Measurements from ENCODE around the gene SRSF11. TPM values are rescaled to one million over a fixed set of nuclear protein-coding genes. Genes with fewer than 3 reads are reported as not detected.

The SRSF11 gene
- total RNA-seq, 4 donors from 2014 or later, result 42.4 to 135 (median 52.2) TPM

DNA sequence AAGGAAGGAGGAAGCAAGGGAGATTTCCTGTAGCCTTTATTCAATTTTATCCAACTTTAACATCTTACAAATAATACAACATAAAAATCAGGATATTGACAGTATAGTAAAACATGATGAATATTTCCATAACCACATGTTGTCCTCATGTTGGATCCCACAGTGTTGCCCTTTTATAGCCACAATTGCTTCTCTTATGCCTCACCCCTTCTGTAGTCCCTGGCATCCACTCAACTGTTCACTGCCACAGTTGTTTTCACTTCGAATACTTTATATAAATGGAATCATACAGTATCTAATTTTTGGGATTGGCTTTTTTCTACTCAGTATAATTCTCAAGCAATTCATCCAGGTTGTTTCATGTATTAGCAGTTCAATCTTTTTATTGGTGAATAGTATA is 44.8 kb downstream of the SRSF11 start:
- no peak for ATAC-seq
- TF ChIP-seq, protein P1, sequence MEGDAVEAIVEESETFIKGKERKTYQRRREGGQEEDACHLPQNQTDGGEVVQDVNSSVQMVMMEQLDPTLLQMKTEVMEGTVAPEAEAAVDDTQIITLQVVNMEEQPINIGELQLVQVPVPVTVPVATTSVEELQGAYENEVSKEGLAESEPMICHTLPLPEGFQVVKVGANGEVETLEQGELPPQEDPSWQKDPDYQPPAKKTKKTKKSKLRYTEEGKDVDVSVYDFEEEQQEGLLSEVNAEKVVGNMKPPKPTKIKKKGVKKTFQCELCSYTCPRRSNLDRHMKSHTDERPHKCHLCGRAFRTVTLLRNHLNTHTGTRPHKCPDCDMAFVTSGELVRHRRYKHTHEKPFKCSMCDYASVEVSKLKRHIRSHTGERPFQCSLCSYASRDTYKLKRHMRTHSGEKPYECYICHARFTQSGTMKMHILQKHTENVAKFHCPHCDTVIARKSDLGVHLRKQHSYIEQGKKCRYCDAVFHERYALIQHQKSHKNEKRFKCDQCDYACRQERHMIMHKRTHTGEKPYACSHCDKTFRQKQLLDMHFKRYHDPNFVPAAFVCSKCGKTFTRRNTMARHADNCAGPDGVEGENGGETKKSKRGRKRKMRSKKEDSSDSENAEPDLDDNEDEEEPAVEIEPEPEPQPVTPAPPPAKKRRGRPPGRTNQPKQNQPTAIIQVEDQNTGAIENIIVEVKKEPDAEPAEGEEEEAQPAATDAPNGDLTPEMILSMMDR (IDR thresholded peaks at IDR 0.05 in 4 of 5, conservative IDR thresholded peaks at IDR 0.05 in 1 of 5), result no peak
- TF ChIP-seq POLR2A (IDR thresholded peaks at IDR 0.05), result no peak
- intact Hi-C loops (cut with DNase I; ENCODE audit: low total_unique reads), result no loop called here
- Histone ChIP-seq H3K4me3 (no peak overlapping the region), H3K27ac (no peak overlapping the region), H3K36me3 (peaks cover 0 to 43% of the 10 kb centered on the region in 2 donors), H3K9me3 (no peaks in the 10 kb centered on the region), H3K4me1 (peaks cover 0 to 11% of the 10 kb centered on the region in 2 donors), H3K27me3 (no peaks in the 10 kb centered on the region)
- no peak for DNase-seq
- in situ Hi-C loops (cut with MboI; ENCODE audit: low sequenced_read_pairs in 4 of 4), result no loop called here

GRCh38 chr1:70277875-70278274 is 56.7 kb downstream of the SRSF11 start:
- DNase-seq, result no peak
- Histone ChIP-seq H3K9me3 (no peaks in the 10 kb centered on the region), H3K27me3 (no peaks in the 10 kb centered on the region), H3K4me1 (no peaks in the 10 kb centered on the region), H3K36me3 (peaks cover 0 to 20% of the 10 kb centered on the region in 2 donors), H3K4me3 (no peak overlapping the region), H3K27ac (no peak overlapping the region)
- TF ChIP-seq, protein P1 (IDR thresholded peaks at IDR 0.05 in 4 of 5, conservative IDR thresholded peaks at IDR 0.05 in 1 of 5), result no peak
- intact Hi-C loops (cut with DNase I; ENCODE audit: low total_unique reads), result no loop called here
- in situ Hi-C loops (cut with MboI; ENCODE audit: low sequenced_read_pairs in 4 of 4), result no loop called here
- ATAC-seq, result no peak

GRCh38 chr1:70278710-70279109 is 57.5 kb downstream of the SRSF11 start:
- no peak overlapping the region for H3K27ac ChIP-seq
- intact Hi-C loops (cut with DNase I; ENCODE audit: low total_unique reads) (no loop called here), in situ Hi-C loops (cut with MboI; ENCODE audit: low sequenced_read_pairs in 4 of 4) (no loop called here)
- no peak for TF ChIP-seq POLR2A (IDR thresholded peaks at IDR 0.05)
- TF ChIP-seq, protein P1 (IDR thresholded peaks at IDR 0.05 in 4 of 5, conservative IDR thresholded peaks at IDR 0.05 in 1 of 5), result no peak
- no peaks in the 10 kb centered on the region for H3K4me1 ChIP-seq
- H3K4me3 ChIP-seq, result no peak overlapping the region
- H3K36me3 ChIP-seq, result peaks cover 0 to 17% of the 10 kb centered on the region in 2 donors
- no peak for ATAC-seq
- H3K27me3 ChIP-seq, result no peaks in the 10 kb centered on the region
- DNase-seq, result no peak
- no peaks in the 10 kb centered on the region for H3K9me3 ChIP-seq

- H3K36me3 ChIP-seq, result peaks cover 0 to 3% of the 10 kb centered on the region in 2 donors
- H3K27ac ChIP-seq, result no peak overlapping the region
These were observed 63.2 kb downstream of the SRSF11 start for GRCh38 chr1:70284366-70284765.

More at GRCh38 chr1:70284366-70284765, 63.2 kb downstream of the SRSF11 start:
- in situ Hi-C loops (cut with MboI; ENCODE audit: low sequenced_read_pairs in 4 of 4) (no loop called here), intact Hi-C loops (cut with DNase I; ENCODE audit: low total_unique reads) (no loop called here)
- Histone ChIP-seq H3K4me1 (no peaks in the 10 kb centered on the region), H3K27me3 (no peaks in the 10 kb centered on the region), H3K4me3 (no peak overlapping the region), H3K9me3 (no peaks in the 10 kb centered on the region)
- TF ChIP-seq POLR2A (IDR thresholded peaks at IDR 0.05), result no peak
- TF ChIP-seq, protein P1 (IDR thresholded peaks at IDR 0.05 in 4 of 5, conservative IDR thresholded peaks at IDR 0.05 in 1 of 5), result no peak
- no peak for ATAC-seq
- DNase-seq, result no peak
